Hematopoietic multipotent progenitor cell treated with erythropoietin and hydrocortisone succinate and interleukin-3 and kit ligand, for 17 days (in vitro differentiated cells): ENCODE data around the gene FAM184A.
"Not testable (repeated sequence)": the region's sequence is repeated elsewhere in the genome, so short reads cannot be mapped to it uniquely, and the experiment has no call there.

ENCODE experiments used
- DNase-seq: peaks from one replicate; pipeline ENCODE4 v3.0.0-alpha.2; 2015; ENCODE audit warnings: low spot score

Gene FAM184A

DNA sequence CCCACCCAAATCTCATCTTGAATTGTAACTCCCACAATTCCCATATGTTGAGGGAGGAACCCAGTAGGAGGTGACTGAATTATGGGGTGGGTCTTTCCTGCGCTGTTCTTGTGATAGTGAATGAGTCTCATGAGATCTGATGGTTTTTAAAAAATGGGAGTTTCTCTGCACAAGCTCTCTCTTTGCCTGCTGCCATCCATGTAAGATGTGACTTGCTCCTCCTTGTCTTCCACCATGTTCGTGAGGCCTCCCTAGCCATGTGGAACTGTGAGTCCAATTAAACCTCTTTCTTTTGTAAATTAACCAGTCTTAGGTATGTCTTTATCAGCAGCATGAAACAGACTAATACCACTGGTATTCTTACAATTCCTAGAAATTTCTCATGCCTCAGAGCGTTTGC is 69.2 kb downstream of the FAM184A start:
- DNase-seq: not testable (repeated sequence)

DNA sequence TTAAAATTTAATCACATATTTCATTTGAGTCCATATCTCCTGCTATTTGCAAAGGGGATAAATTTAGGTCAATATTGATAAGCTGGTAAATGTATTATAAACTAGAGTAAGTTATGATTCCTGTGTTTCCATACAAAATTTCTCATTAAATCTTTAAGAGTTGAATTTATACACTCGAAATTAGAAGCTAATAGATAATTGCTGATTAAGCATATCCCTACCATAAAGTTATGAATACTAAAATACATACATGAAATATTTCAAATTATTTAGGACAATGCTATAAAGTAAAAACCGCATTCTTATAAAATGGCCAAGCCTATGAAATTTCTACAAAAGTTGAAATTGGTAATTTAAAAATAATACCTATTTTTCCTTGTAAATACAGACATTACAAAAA is 71.5 kb downstream of the FAM184A start:
- DNase-seq: no peak

DNA sequence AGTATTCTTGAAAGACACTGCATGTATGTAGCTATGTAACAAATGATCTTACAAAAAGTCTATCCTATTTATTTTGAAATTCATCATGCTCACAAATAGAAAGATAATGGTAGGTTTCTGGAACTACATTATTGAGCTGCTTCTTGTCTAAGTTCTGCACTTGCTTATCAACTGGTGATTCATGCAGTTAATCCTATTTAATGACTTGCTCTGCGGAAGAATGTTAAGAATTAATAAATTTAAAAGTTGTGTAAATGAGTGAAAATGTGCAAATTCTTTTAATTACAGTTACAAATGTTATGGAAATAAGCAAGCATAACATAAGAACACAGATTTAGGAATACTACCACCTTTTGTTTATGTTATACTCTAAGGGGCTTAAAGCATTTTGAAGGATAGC is 76.4 kb downstream of the FAM184A start:
- DNase-seq: no peak

DNA sequence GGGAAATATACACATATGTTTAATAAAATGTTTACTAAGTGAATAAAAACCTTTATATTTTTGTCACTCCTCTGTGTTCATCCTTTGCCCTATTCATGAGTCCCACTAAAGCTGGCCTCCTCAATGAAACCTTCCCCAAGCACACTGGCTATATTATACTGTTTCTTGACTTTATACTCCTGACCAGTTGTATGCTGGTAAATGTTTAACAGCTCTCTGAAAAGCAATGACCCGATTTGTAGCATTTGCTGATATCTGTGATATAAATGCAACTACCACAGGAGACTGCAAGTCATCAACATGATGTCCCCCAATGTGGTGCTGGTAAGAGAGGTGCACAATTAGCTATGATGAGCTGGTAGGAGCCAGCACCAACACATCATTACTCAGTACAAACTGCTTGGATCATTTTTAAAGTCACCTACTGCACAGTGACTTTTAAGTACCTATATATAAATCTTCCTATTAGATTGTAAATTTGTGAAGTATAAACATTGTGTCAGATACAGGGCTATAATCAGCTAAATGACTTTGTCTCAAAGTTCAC is 78.9 kb downstream of the FAM184A start:
- DNase-seq: no peak

DNA sequence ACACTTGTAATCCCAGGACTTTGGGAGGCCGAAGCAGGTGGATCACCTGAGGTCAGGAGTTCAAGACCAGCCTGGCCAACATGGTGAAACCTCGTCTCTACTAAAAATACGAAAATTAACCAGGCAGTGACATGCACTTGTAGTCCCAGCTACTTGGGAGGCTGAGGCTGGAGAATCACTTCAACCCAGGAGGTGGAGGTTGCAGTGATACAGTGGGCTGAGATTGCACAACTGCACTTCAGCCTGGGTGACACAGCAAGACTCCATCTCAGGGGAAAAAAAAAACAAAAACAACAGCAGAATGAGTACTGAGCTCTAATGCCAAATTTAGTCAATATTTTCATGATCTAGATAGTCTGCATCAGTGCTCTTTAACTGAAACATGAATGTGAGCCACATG is 81.0 kb downstream of the FAM184A start:
- DNase-seq: not testable (repeated sequence)

DNA sequence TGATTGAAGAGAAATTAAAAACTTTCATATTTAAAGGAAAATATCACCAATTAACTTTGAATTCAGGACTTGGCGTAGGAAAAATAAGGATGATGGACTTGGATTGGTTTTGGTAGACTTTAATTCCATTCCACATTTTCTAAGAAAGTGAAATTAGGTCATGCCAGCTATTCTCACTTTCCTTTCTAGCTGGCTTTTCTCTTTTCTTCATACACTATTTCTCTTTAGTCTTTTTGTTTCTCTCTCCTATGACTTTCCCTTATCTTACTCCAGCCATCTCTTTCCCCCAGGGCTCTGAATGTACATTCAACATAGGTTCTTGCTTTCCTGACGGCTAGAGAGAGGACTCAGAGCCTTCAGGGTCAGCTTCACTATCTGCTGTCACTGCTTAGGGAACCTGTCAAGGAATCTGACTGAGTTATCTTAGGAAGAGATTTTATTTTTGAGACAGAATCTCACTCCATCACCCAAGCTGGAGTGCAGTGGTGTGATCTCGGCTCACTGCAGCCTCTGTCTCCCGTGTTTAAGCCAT is 82.1 kb downstream of the FAM184A start:
- no peak for DNase-seq

DNA sequence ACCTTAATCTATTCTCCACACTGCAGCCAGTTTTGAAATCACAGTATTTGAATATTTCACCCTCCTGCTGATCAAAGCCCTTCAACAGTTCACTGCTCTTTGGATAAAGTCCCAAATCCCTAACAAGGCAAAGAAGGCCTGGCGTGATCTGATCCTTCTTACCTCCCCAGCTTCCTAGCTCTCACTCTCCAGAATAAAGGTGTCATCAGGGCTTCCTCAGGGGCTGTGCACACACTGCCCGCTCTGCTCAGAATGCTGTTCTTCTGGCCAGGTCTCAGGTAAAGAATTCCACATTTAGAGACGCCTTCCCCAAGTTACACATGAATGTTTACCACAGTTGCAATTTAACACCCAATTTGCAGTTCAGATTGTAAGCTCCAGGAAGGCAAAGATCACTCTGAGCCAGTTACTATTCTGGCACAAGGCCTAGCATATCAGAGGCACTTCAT is 84.6 kb downstream of the FAM184A start:
- DNase-seq: no peak

DNA sequence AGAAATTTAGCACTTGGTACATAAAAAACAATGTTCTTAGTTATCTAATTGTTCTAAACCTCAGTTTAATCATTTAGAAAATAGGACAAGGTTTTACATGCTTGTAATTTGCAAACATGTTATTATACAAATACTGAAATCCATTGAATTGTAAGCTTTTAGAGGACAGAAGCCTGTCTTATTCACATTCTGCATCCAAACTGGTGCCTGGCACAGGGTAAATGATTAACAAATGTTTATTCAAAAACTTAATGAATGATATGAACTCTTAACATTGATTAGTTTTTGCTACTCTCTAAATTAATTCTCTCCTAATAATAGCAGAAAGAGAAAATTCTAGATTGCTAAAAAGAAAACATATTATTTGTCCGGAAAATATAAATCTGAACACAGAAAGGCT is 85.1 kb downstream of the FAM184A start:
- DNase-seq: no peak

DNA sequence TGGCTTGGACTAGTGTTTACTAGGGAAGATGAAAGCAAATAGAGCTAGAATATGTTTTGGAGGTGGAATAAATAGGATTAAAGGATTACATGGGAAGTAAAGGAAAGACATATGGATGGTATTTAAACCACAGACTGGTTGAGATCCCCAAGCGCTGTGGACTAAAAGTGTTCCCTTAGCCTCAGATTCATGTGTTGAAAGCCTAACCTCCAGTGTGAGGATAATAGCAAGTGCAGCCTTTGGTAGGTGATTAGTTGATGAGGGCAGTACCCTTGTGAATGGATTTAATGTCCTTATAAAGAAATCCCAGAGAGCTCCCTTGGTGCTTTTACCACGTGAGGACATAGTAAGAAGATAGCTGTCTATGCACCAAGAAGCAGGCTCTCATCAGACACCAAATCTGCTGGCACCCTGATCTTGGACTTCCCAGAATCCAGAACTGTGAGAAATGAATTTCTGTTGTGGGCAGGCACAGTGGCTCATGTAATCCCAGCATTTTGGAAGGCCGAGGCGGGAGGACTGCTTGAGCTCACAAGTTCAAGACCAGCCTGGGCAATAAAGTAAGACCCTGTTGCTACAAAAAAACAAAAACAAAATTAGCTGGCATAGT is 86.2 kb downstream of the FAM184A start:
- DNase-seq: no peak

DNA sequence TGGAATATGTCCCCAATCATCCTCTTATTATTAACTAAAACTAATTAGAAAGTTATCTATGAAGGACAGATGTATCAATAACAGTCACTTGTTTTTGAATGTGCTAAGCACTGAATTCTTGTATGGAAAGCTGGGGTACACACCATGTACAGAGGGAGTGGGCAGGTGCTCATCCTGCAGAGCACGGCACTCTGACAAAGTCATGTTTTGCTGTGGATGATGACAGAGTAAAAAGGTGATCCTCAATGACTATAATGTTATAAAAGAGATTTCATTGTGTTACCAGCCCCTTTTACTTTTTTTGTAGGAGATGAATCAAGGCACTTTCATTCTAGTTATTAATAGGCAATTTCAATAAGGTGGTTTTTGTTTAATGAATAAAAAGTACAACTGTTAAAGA is 92.2 kb downstream of the FAM184A start:
- no peak for DNase-seq

DNA sequence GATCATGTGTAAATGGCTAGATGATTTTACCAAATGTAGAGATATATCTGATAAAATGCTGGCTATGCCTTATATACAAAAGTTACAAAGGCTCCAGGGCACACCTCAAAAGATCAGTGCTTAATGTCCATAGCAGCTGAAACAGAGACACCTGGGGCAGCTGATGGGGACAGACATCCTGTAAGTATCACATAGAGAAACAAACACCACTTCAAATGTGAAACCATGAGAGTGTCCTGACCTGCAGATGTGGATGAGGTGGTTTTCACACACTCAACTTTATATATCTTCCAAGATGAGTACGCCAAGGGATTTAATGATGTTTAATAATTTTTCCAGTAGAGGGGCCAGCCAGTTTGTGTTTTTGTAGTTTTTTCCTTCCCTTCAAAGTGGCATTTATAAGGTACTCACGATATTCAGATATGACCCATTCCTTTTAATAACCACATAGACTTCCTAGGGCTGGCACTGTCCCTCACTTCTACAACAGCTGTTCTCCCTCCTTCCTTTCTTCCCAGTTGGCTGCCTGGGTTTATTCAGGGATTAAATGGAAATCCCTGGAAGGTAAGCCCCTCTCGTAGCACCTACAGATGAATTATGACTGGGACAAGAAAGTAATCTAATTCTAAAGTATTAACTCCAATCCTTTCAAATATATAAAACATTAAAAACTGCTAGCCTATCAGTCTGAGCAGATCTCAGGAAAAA is 93.2 kb downstream of the FAM184A start:
- DNase-seq: no peak

DNA sequence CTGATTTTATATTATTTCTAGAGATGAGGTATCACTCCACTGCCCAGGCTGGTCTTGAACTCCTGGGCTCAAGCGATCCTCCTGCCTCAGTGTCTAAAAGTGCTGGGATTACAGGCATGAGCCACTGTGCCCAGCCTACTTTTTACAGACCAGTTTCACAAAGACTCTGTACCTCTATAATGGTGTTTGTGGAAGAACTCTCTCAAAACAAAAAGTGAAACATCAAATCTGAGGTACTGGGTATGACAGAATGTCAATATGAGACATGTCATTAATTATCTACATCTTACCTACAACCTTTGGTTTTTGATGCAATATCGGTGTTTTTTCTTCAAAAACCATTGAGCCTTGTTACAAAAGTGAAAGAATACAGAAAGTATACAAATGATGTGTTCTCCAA is 94.1 kb downstream of the FAM184A start:
- DNase-seq: no peak

DNA sequence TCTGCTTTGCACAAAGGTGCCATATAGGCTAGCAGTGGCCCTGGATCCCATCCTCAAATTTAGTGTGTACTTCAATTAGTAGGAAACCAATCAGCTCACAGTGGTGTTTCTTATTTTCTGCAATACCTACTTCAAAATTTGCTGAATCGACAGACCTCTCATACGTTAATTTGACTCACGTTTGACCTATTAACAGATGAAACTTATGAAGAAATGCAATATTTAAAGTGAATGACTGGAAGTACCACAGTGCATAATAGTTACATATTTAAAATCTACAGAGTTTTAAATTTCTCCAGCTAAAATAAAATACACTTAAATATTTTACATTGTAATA is 95.9 kb downstream of the FAM184A start:
- DNase-seq: no peak

DNA sequence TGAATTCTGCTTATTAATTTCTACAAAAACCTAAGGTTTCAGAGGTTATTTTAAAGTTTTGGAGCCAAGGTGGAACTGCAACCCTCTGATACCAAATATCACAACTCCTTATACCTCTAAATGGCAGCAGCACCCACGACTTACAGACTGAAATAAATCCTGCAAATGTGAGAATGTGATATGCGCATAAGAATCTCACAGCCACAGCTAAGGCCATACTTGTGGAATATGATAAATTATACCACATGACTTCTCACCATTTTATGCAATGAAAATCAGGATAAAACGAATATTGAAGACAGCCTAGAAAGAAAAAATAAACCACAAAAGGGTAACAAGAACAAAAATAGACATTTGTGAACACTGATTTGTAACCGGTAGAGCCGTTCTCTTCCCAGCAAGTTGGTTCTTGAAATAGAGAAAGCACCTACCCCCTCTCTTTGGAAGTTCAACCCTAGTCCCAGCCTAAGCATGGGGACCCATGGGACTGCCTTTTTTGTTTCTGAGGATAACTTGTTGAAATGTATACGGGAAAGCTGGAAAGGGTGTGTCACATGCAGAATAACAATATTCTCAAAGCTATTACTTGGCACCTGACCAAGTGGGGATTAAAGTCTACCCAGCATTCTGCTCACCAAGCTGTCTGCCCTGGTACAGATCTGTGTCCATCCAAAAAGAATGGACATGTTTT is 96.4 kb downstream of the FAM184A start:
- no peak for DNase-seq

DNA sequence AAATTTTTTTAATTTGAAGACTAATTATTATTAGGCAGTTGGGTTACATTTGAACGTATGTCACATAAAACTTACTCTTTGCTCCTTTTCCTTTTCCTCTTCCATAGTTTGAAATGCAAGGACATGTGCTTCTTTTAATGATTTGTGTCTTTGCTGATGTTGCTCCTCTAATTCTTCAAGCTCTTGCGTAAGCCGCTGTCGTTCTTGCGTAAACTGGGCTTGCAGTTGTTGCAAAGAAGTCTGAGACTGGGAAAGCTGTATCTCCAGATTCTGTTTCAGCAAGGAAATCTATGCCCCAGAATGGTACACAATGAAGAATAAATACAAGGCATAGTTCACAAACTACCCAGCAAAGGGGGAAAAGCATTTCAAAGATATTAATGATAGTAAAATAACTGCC is 98.4 kb downstream of the FAM184A start:
- no peak for DNase-seq

DNA sequence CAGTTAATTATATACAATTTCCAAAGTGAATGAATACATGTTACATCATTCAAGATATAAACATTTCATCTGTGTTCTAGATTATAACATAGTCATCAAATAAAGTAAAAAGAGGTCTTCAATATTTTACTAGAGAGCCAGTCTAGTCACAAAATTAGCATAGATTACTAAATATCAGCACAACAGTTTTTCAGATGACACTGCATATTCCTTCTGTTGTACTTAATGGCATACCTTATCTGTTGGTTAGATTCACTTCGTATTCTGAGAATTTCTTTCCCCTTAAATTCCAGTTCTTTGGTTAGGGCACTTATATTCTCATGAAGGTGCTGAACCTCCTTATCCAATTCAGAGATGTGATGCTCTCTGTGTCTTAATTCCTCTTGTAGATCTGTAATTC is 103.7 kb downstream of the FAM184A start:
- no peak for DNase-seq

DNA sequence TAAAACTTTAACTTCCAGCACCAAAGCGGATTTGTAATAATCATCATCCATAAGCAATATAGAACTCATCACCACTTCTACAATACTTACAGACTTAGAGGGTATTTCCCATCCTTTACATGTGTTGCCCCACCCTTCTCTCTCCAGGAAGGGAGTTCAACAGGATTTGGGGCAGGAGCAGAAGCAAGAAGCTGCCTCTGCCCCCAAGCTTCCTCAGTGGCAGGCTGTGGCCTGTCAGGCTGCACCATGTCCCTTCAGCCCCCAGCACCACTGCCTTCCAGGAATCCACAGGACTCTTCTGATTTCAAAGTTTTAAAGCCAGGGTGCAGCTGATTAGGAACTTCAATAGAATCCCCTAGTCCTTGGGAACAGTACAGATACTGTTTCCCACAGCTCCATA is 106.8 kb downstream of the FAM184A start:
- no peak for DNase-seq

DNA sequence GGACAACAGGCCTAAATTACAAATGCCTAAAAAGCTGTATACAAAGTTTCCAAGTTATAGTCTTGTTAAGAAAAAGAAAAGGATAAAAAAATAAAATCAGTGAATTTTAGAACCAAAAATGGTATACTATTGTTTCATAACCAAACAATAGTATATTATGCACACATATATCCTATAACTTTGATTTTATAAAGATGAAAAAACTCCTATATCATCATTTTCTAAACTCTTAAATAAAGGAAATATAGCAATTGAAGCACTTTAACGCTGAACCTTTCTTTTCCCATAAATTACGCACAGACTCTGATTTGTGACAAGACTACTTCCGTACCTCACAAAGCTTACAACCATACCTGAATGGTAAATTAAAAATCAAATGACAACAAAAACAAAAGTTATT is 107.6 kb downstream of the FAM184A start:
- DNase-seq: no peak

DNA sequence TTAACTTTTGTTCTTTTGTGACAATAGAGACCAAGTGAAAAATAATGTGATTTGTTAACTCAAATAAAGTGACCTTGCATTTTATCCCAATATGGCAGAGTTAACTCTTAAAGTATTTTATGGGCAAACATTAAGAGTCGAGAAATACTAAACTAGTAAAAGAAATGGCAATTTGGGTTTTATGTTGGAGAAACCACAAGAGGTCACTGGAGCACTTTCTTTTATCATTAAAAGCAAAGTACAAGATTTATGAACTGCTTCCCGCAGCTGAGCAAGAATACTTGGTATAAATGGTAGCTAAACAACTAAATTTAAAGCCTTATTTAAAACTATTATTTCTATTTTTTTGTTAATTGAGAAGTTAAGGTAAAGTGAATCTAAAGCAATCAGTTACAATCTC is 110.0 kb downstream of the FAM184A start:
- peak; percentile 14 for DNase-seq

DNA sequence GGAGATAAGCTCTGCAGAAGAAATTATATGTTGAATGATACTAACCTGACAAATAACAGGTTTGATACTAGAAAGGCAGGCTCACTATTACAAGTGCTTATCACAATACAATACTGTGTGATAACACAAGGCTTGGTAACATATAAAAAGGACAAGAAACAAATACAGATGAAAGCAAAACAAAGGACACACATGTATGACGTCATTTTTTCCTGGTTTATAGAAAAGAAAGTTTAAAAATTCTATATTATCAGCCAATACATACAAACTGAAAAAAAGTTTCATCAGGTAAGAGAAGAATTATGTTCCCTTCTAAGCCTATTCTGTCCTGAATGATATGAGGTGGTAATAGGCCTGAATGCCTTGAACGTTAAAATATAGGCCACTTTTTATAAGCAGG is 111.2 kb downstream of the FAM184A start:
- DNase-seq: no peak

DNA sequence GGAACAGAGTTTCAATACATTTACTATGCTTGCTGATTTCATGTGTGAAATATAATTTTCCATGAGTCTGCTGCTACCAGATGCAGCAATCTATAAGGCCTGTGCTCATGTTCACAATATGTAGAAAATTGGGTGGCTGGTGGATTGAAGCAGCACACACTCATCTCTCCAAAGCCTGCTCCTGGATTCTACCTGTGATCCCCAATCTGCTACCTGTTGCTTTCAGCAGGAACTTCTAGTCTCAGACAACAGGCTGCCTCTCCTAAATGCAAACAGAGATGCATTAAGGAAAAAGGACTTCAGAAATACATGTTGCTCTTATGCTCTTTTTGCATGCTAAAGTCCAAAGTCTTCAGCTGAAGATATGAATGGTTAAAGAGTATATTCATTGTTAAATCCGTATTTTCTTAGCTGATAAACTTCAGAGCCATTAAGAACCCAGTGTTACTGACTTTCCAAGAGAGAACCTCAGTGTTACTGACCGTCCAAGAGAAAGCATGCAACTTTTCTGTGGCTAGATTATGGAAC is 112.6 kb downstream of the FAM184A start:
- DNase-seq: no peak

DNA sequence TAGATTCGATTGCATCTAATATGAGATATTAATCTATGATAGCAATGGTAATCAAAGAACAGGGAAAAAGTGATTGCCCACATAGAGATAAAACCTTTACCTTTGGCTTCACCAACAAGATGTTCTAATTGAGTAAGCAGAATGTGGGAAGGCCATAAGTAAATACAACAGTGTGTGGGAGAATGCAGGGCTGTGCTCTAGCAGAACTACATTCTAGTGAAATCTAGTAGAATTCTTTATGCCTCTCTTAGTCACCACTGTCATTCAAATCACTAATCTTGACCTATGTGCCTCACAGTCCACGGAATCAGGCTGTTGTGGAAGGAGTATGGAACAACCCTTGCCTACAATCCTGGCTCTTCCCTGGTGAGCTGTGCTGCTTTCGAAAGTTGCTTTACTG is 113.1 kb downstream of the FAM184A start:
- no peak for DNase-seq

DNA sequence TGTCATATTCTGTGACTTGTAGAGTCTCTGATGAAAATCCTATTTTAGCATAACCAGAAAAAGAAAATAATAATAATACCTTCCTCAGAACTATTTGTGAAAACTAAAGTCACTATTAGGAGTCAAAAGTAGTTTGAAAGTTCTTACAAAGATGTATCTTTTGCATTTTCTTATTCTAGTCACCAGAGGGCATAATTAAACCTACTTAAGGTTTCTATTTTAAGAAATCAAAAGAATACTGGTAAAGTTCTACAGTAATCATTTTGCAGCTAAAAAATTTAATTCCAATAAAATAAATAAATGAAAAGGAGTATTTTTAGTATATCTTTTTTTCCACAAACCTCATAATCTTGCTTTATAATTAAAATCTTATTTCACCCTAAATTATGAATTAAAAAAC is 115.5 kb downstream of the FAM184A start:
- no peak for DNase-seq
